Uterus (tissue), 4 donors: Measurements from ENCODE around the gene RBM6. TPM values are rescaled to one million over a fixed set of nuclear protein-coding genes. Genes with fewer than 3 reads are reported as not detected.
A peak's percentile ranks its signal among the peaks of the same experiment; 100 is the strongest.
"Not testable (repeated sequence)": the region's sequence is repeated elsewhere in the genome, so short reads cannot be mapped to it uniquely, and the experiment has no call there.

ENCODE experiments used
- DNase-seq, 2 donors: peaks; one replicate each; pipeline ENCODE4 v3.0.0-alpha.2; 2019 to 2020
- H3K27ac ChIP-seq, 2 donors: fragments of 200-600 bp; sonication (generic); 1 replicate in 1 of 2; 2 replicates in 1 of 2; pipeline ENCODE4 v1.5.1; 2016 to 2018
- H3K27me3 ChIP-seq, 2 donors: fragments of 200-600 bp; sonication (generic); one replicate each; pipeline ENCODE4 v1.5.1; 2018 to 2019; ENCODE audit warnings: control low read depth in 1 of 2
- H3K36me3 ChIP-seq, 2 donors: fragments of 200-600 bp; sonication (generic); one replicate each; pipeline ENCODE4 v1.5.1; 2019; ENCODE audit warnings: control low read depth in 1 of 2
- H3K4me1 ChIP-seq, 2 donors: fragments of 200-600 bp; sonication (generic); one replicate each; pipeline ENCODE4 v1.5.1; 2018 to 2019; ENCODE audit warnings: control low read depth in 1 of 2
- H3K4me3 ChIP-seq, 2 donors: fragments of 200-600 bp; sonication (generic); 1 replicate in 1 of 2; 2 replicates in 1 of 2; pipeline ENCODE4 v1.5.1; 2018 to 2019; ENCODE audit warnings: mild to moderate bottlenecking in 1 of 2
- H3K9me3 ChIP-seq, 2 donors: fragments of 200-600 bp; sonication (generic); one replicate each; pipeline ENCODE4 v1.5.1; 2019; ENCODE audit warnings: control low read depth in 1 of 2
- CTCF ChIP-seq, 4 experiments: fragments of 200-600 bp in 2 of 4; fragments of 450-650 bp in 2 of 4; sonication (generic) in 2 of 4; IDR thresholded peaks; one replicate each; pipeline ENCODE4 v1.5.1; 2016 to 2019; ENCODE audit warnings: antibody characterized with exemption in 4 of 4, mild to moderate bottlenecking in 2 of 4, moderate library complexity in 1 of 4
- POLR2A ChIP-seq, 2 donors: fragments of 450-650 bp; IDR thresholded peaks; one replicate each; pipeline ENCODE4 v1.6.1; 2016; ENCODE audit warnings: antibody characterized with exemption in 2 of 2, mild to moderate bottlenecking in 1 of 2, moderate library complexity in 1 of 2
- intact Hi-C: fragments of 100-400 bp; cut with DNase I; formaldehyde crosslinking; loops from one replicate; pipeline ENCODE4 v1.15.1; 2023; ENCODE audit warnings: low total_unique reads
- total RNA-seq, 4 donors: library from RNA; depleted of rRNA in 3 of 4; stranded (reverse); fragments of >200 nt in 3 of 4; gene quantifications; one replicate each; pipeline versions ENCODE4 v1.1.0 to v1.2.4, GENCODE V29; 2014 to 2023
- donor health status: DM: yes; HTN: yes; CAD: no.

The RBM6 gene
- total RNA-seq, 4 donors from 2014 or later, result 63.2 to 143 (median 116) TPM

DNA sequence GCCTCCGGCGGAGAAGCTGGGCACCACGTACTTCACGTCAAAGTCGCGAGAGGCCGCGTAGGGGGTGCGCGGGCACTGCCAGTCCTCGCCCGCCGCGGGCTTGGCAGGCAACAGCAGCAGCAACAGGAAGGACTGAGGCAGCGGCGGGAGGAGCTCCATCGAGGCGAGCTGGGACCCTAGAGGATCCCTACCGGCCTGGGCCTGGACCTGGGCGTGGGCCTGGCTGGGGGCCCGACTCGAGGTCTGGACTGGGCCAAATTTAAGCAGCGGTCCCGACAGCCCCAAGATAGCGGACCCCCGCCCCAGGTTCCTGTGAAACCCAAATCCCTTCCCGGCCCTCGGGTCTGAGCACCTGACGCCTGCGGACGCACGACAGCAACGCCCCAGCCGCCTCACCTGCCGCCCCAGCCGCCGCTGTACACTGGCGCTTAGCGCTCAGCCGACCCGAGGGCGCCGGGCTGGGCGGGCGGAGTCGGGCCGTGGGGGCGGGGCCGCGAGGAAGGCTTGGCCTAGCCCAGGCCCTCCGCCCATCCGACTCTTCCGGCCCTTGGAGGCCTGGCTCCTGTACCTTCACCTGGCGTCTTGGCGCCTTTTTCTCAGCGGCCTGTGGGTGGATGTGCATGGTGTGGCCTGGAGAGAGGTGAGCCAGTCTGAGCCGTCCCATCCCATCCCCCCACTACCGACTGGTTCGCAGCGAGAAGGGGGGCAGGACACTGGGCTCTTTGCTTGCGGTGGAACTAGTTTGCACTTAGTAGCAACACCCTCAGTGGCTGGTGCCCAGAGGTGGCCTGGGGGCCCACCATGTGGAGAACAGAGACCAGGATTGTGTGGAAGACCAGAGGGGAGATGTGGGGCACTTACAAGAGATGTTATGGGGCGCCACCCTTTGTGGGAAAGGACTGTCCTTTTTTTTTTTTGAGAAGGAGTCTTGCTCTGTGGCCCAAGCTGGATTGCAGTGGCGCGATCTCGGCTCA is 36.2 kb upstream of the RBM6 start, which contains the start of gene MST1R:
MST1R (minus strand) TSS at position 423 of the 974 bp plus-strand sequence; CDS start at position 159, 264 bp downstream.
- intact Hi-C loops, result no loop called here
- Histone ChIP-seq H3K4me1 (no peaks in the 10 kb centered on the region), H3K9me3 (no peaks in the 10 kb centered on the region), H3K4me3 (peak within 1 kb of the TSS in 1 of 2 donors; percentile 30), H3K36me3 (no peaks in the 10 kb centered on the region), H3K27me3 (no peaks in the 10 kb centered on the region), H3K27ac (peak within 1 kb of the TSS in 1 of 2 donors; percentile 5)
- no peak for TF ChIP-seq CTCF (IDR thresholded peaks at IDR 0.05)
- peak in 1 of 2 donors; percentile 25 for TF ChIP-seq POLR2A (IDR thresholded peaks at IDR 0.05)
- DNase-seq, result peak; percentile 54 to 71

DNA sequence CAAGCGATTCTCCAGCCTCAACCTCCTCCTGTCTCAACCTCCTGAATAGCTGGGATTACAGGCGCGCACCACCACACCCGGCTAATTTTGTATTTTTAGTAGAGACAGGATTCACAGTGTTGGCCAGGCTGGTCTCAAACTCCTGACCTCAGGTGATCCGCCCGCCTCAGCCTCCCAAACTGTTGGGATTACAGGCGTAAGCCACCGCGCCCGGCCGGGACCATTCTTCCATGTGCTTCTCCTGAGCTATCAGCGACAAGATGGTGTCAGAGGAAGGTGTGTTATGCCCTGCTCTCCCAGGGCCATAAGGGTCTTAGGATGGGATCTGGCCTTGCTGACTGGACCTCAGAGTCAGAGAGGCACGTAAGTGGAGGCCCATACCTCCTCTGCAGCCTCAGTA is 35.5 kb upstream of the RBM6 start:
- H3K9me3 ChIP-seq, H3K4me3 ChIP-seq, H3K4me1 ChIP-seq, DNase-seq, H3K27me3 ChIP-seq, H3K36me3 ChIP-seq, intact Hi-C loops: not testable (repeated sequence)
- H3K27ac ChIP-seq, result peak overlapping the region in 1 of 2 donors; percentile 5

DNA sequence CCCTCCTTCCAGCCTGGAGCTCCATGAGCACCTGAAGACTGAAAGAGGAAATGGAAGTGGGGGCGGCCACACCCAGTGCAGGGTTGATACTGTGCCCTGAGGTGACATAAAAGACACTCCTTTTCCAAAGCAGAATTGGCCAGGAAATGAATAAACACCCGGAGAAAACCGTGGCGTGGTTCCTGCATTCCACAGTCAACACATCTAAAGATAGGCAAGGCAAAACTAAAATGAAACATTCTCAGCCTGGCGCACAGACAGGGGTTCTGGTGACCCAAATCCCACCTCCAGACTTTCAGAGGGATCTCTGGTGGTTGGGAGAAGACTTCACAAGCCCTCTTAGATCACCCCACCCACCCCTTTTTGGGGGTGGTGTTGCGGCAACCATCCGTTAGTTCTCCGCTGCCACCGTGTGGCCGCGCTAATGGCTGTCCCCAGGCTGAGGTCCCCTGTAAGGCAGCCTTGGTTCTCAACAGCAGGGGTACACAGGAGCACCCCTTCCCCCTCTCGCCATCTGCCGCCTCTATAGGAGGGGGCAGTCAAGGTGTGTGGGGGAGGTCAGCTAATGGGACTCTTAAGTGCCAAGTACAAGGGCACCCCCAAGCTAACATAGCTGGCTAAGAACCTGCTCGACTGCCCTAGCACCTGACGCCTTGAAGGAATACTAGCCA is 33.7 kb upstream of the RBM6 start:
- Histone ChIP-seq H3K9me3 (no peaks in the 10 kb centered on the region), H3K27me3 (no peaks in the 10 kb centered on the region), H3K36me3 (no peaks in the 10 kb centered on the region), H3K4me3 (peak overlapping the region in 1 of 2 donors; percentile 13), H3K27ac (peak overlapping the region; percentile 23 to 47), H3K4me1 (no peaks in the 10 kb centered on the region)
- peak in 1 of 2 donors; percentile 49 for DNase-seq
- TF ChIP-seq CTCF (IDR thresholded peaks at IDR 0.05) (peak; percentile 41 to 59 (median 56)), POLR2A (IDR thresholded peaks at IDR 0.05) (no peak)
- intact Hi-C loops, result no loop called here

DNA sequence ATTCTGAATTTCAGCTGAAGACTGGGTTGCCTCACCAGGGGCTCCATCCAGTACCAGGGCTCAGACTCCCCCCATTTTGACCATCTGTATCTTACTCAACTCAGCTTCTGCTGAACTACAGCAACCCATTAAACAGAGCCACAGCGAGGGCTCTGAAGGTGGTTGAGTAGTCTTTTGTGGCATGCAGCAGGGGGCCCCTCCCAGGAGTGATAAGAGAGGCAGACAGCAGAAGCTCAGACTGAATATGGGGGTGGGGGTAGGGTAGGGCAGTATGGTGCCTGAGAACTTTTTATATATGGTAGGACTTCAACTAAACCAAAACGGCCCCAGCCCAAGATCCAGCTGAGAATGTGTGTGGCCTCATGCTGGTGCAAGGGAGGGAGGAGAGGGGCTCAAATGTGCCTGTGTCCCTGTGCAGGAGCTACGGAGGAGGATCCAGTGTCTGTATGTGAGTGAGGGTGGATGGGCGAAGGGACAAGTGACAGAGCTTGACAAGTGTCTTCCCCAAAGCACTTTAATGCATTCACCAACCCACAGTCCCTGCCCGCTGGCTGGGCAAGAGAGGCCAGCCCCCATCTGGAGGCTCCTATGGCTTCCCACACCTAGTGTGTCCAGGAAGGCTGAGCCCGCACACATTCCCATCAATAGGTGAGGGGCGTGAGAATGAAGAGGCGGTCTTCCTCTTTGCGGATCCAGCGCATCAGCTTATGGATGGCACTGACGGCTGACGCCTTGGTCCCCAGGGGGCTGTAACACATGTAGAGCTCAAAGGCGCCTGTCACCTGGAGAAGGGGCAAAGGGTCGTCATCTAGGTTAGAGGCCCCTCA is 31.4 kb upstream of the RBM6 start:
- H3K27ac ChIP-seq, result no peak overlapping the region
- TF ChIP-seq CTCF (IDR thresholded peaks at IDR 0.05) (no peak), POLR2A (IDR thresholded peaks at IDR 0.05) (no peak)
- no peak overlapping the region for H3K4me3 ChIP-seq
- H3K36me3 ChIP-seq, result no peaks in the 10 kb centered on the region
- no peak for DNase-seq
- H3K4me1 ChIP-seq, result no peaks in the 10 kb centered on the region
- intact Hi-C loops, result no loop called here
- no peaks in the 10 kb centered on the region for H3K9me3 ChIP-seq
- no peaks in the 10 kb centered on the region for H3K27me3 ChIP-seq

DNA sequence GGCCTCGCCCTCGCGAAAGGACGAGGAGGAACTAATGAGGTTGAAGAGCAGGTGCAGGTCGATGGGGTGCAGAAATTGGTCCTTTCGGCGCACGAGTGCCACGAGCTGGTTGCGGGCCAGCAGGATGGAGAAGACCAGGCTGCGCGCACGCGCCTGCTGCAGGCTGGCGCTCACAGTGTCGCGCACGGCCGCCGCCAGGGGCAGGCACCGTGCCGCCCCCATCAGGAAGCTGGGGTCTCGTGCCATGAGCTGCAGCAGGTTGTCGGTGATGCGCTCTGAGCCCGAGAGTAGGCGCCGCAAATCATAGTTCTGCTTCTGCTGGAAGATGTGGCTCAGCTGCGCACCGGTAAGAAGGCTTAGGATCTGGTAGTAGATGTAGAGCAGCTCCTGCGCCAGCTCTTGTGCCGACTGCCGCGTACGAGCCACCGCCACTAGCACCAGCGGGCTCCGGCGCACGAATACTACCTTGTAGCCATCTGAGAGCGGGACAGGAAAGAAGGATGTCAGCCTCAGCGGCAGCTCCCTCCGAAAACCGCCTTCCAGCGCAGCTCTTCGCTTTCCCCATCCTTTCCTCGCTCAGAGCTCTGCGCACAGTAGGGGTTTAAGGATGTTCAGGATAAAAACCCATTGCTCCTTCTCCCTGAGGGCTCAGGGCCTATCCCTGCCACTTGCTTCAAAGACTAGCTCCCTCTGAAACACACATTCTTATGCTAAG is 29.4 kb upstream of the RBM6 start:
- no peaks in the 10 kb centered on the region for H3K4me1 ChIP-seq
- intact Hi-C loops, result no loop called here
- TF ChIP-seq CTCF (IDR thresholded peaks at IDR 0.05) (no peak), POLR2A (IDR thresholded peaks at IDR 0.05) (no peak)
- H3K36me3 ChIP-seq, result no peaks in the 10 kb centered on the region
- no peaks in the 10 kb centered on the region for H3K9me3 ChIP-seq
- H3K27me3 ChIP-seq, result no peaks in the 10 kb centered on the region
- DNase-seq, result no peak
- no peak overlapping the region for H3K4me3 ChIP-seq
- no peak overlapping the region for H3K27ac ChIP-seq
